Memory B cell (primary cell): Measurements from ENCODE around the gene CREBRF.
"Not testable (repeated sequence)": the region's sequence is repeated elsewhere in the genome, so short reads cannot be mapped to it uniquely, and the experiment has no call there.

ENCODE experiments used
- ATAC-seq: fragments of 150-1000 bp; cut with Tn5 transposase; 2 replicates; pipeline ENCODE4 v1.10.0; 2021; ENCODE audit warnings: low read depth, mild to moderate bottlenecking, moderate library complexity
- DNase-seq, 2 donors: peaks; one replicate each; pipeline ENCODE4 v3.0.0; 2022; ENCODE audit warnings: low spot score in 2 of 2
- H3K27ac Mint-ChIP-seq: one replicate; pipeline ENCODE4 v1.8.0; 2022; ENCODE audit warnings: mild to moderate bottlenecking, moderate library complexity, mixed read lengths
- H3K27me3 Mint-ChIP-seq: one replicate; pipeline ENCODE4 v1.8.0; 2022; ENCODE audit warnings: mixed read lengths
- H3K36me3 Mint-ChIP-seq: one replicate; pipeline ENCODE4 v1.8.0; 2022; ENCODE audit warnings: mild to moderate bottlenecking, mixed read lengths
- H3K4me1 Mint-ChIP-seq: one replicate; pipeline ENCODE4 v1.8.0; 2022; ENCODE audit warnings: mixed read lengths
- H3K4me3 Mint-ChIP-seq: one replicate; pipeline ENCODE4 v1.8.0; 2022; ENCODE audit warnings: mild to moderate bottlenecking, moderate library complexity, mixed read lengths
- H3K9me3 Mint-ChIP-seq: one replicate; pipeline ENCODE4 v1.8.0; 2022; ENCODE audit warnings: mixed read lengths

CREBRF gene

GRCh38 chr5:173055983-173056782, at the start of gene CREBRF:
CREBRF (plus strand) TSS chr5:173056352; CDS start chr5:173080776, 24,424 bp downstream.
- Mint-ChIP-seq H3K36me3 (no peaks in the 10 kb centered on the region), H3K27ac (peak within 1 kb of the TSS; percentile 91), H3K9me3 (no peaks in the 10 kb centered on the region), H3K4me3 (peak within 1 kb of the TSS; percentile 88), H3K27me3 (no peaks in the 10 kb centered on the region), H3K4me1 (peaks cover 21% of the 10 kb centered on the region)
- DNase-seq = peak; percentile 97
- peak; percentile 68 for ATAC-seq

- no peaks in the 10 kb centered on the region for H3K9me3 Mint-ChIP-seq
- DNase-seq = no peak
- peaks cover 16% of the 10 kb centered on the region for H3K36me3 Mint-ChIP-seq
- no peaks in the 10 kb centered on the region for H3K27me3 Mint-ChIP-seq
- no peak overlapping the region for H3K4me3 Mint-ChIP-seq
- peaks cover 19% of the 10 kb centered on the region for H3K4me1 Mint-ChIP-seq
- ATAC-seq = no peak
- peak overlapping the region; percentile 86 for H3K27ac Mint-ChIP-seq
Measured at GRCh38 chr5:173010021-173010420, 46.1 kb upstream of the CREBRF start.

GRCh38 chr5:173010547-173011464, 45.3 kb upstream of the CREBRF start:
- Mint-ChIP-seq H3K9me3 (no peaks in the 10 kb centered on the region), H3K36me3 (peaks cover 16% of the 10 kb centered on the region), H3K4me3 (no peak overlapping the region), H3K27ac (peak overlapping the region; percentile 86), H3K27me3 (no peaks in the 10 kb centered on the region), H3K4me1 (peaks cover 23% of the 10 kb centered on the region)
- ATAC-seq = no peak
- DNase-seq = no peak

GRCh38 chr5:173011566-173011965, 44.6 kb upstream of the CREBRF start:
- Mint-ChIP-seq H3K9me3 (no peaks in the 10 kb centered on the region), H3K4me3 (no peak overlapping the region), H3K36me3 (peaks cover 16% of the 10 kb centered on the region), H3K27ac (peak overlapping the region; percentile 50), H3K27me3 (no peaks in the 10 kb centered on the region), H3K4me1 (peaks cover 30% of the 10 kb centered on the region)
- ATAC-seq = no peak
- no peak for DNase-seq

- H3K4me1 Mint-ChIP-seq = peaks cover 35% of the 10 kb centered on the region
- no peaks in the 10 kb centered on the region for H3K9me3 Mint-ChIP-seq
- no peak for DNase-seq
- no peak for ATAC-seq
- peaks cover 15% of the 10 kb centered on the region for H3K36me3 Mint-ChIP-seq
- no peaks in the 10 kb centered on the region for H3K27me3 Mint-ChIP-seq
- H3K27ac Mint-ChIP-seq = no peak overlapping the region
- no peak overlapping the region for H3K4me3 Mint-ChIP-seq
Measured at GRCh38 chr5:173012882-173013281, 43.3 kb upstream of the CREBRF start.

GRCh38 chr5:173014671-173015070, 41.5 kb upstream of the CREBRF start:
- Mint-ChIP-seq H3K27ac (peak overlapping the region; percentile 12), H3K4me1 (peaks cover 40% of the 10 kb centered on the region), H3K27me3 (no peaks in the 10 kb centered on the region), H3K36me3 (peaks cover 19% of the 10 kb centered on the region), H3K9me3 (no peaks in the 10 kb centered on the region), H3K4me3 (no peak overlapping the region)
- DNase-seq = no peak
- no peak for ATAC-seq

GRCh38 chr5:173015192-173015591, 41.0 kb upstream of the CREBRF start:
- Mint-ChIP-seq H3K36me3 (peaks cover 21% of the 10 kb centered on the region), H3K4me3 (no peak overlapping the region), H3K27me3 (no peaks in the 10 kb centered on the region), H3K4me1 (peaks cover 38% of the 10 kb centered on the region), H3K27ac (peak overlapping the region; percentile 84), H3K9me3 (no peaks in the 10 kb centered on the region)
- DNase-seq = no peak
- ATAC-seq = no peak

GRCh38 chr5:173015598-173016455, 40.3 kb upstream of the CREBRF start:
- ATAC-seq = no peak
- H3K9me3 Mint-ChIP-seq = no peaks in the 10 kb centered on the region
- H3K36me3 Mint-ChIP-seq = peaks cover 18% of the 10 kb centered on the region
- no peak overlapping the region for H3K4me3 Mint-ChIP-seq
- peaks cover 33% of the 10 kb centered on the region for H3K4me1 Mint-ChIP-seq
- no peaks in the 10 kb centered on the region for H3K27me3 Mint-ChIP-seq
- H3K27ac Mint-ChIP-seq = peak overlapping the region; percentile 84
- DNase-seq = no peak

GRCh38 chr5:173016598-173017046, 39.5 kb upstream of the CREBRF start:
- Mint-ChIP-seq H3K27ac (peak overlapping the region; percentile 84), H3K36me3 (peaks cover 23% of the 10 kb centered on the region), H3K27me3 (no peaks in the 10 kb centered on the region), H3K9me3 (no peaks in the 10 kb centered on the region), H3K4me3 (no peak overlapping the region), H3K4me1 (peaks cover 32% of the 10 kb centered on the region)
- no peak for DNase-seq
- ATAC-seq = peak; percentile 27

GRCh38 chr5:173017087-173017486, 39.1 kb upstream of the CREBRF start:
- not testable (repeated sequence) for H3K27me3 Mint-ChIP-seq

GRCh38 chr5:173018358-173018757, 37.8 kb upstream of the CREBRF start:
- H3K4me1 Mint-ChIP-seq = peaks cover 32% of the 10 kb centered on the region

More at GRCh38 chr5:173017087-173017486, 39.1 kb upstream of the CREBRF start:
- ATAC-seq, H3K4me3 Mint-ChIP-seq, DNase-seq, H3K9me3 Mint-ChIP-seq: not testable (repeated sequence)
- peaks cover 22% of the 10 kb centered on the region for H3K36me3 Mint-ChIP-seq
- H3K4me1 Mint-ChIP-seq = peaks cover 32% of the 10 kb centered on the region
- H3K27ac Mint-ChIP-seq = peak overlapping the region; percentile 84

GRCh38 chr5:173020154-173020581, 36.0 kb upstream of the CREBRF start:
- Mint-ChIP-seq H3K36me3 (peaks cover 25% of the 10 kb centered on the region), H3K4me1 (peaks cover 27% of the 10 kb centered on the region), H3K9me3 (no peaks in the 10 kb centered on the region), H3K4me3 (no peak overlapping the region), H3K27ac (peak overlapping the region; percentile 52), H3K27me3 (no peaks in the 10 kb centered on the region)
- ATAC-seq = no peak
- no peak for DNase-seq

More at GRCh38 chr5:173018358-173018757, 37.8 kb upstream of the CREBRF start:
- H3K27me3 Mint-ChIP-seq = no peaks in the 10 kb centered on the region
- peak overlapping the region; percentile 81 for H3K27ac Mint-ChIP-seq
- ATAC-seq (no peak), DNase-seq (no peak)
- H3K36me3 Mint-ChIP-seq = peaks cover 24% of the 10 kb centered on the region
- H3K4me3 Mint-ChIP-seq = no peak overlapping the region
- no peaks in the 10 kb centered on the region for H3K9me3 Mint-ChIP-seq

- Mint-ChIP-seq H3K9me3 (no peaks in the 10 kb centered on the region), H3K4me3 (no peak overlapping the region), H3K27ac (peak overlapping the region; percentile 52), H3K27me3 (no peaks in the 10 kb centered on the region), H3K36me3 (peaks cover 28% of the 10 kb centered on the region), H3K4me1 (peaks cover 25% of the 10 kb centered on the region)
- DNase-seq (no peak), ATAC-seq (no peak)
Measured at GRCh38 chr5:173020643-173021042, 35.5 kb upstream of the CREBRF start.
